ENCODE measurements around the gene MYO1D.
"Not testable (repeated sequence)": the region's sequence is repeated elsewhere in the genome, so short reads cannot be mapped to it uniquely, and the experiment has no call there.

MYO1D gene

GRCh38 chr17:32673964-32674363 lies 203.0 kb downstream of the MYO1D start:
- no peak for DNase-seq (ENCODE audit: low spot score)

DNA sequence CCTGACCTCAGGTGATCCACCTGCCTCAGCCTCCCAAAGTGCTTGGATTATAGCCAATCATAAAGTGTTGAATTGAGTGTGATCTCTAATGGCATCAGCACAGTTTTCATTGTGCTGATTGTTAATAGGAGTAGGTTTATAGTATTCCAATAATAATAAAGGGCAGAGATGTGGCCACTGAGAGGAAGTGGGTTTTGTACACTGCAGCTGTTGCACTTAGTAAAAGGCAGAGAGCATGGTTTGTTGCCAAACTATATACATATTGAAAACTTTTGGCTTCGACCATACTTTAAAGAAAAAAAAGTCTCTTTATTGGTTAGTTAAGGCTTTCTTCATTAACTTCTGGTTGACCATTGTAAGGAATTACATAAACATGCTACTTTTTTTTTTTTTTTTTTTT lies 204.2 kb downstream of the MYO1D start:
- no peak for DNase-seq (ENCODE audit: low spot score)

- no peak for DNase-seq (ENCODE audit: low spot score)
Observed at GRCh38 chr17:32671896-32672295, 205.0 kb downstream of the MYO1D start.

DNA sequence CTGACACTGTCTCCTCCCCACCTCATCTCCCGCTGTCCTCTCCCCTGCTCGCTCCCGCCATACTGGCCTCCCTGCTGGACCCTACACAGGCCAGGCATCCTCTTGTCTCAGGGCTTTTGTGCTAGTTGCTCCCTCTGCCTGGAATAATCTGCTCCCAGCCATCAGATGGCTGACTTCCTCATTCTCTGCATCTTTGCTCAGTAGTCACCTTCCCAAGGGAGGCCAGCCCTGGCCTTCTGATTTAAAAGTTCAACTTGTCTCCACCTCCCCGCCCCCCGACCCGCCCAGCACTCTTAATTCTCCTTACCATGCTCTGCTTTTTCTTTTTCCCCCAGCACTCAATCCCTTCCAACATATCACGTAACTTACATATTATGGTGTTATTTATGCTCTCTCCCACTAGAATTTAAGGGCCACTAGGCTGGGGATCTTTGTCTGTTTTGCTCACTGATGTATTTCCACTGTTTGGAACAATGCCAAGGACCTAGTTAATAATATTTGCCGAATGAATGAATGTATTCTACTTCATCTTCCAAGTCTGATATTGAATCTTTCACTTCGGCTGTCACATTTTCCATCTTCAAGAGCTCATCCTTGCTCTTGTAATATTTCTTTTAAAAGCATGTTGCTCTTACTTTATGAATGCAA lies 211.9 kb downstream of the MYO1D start:
- DNase-seq (ENCODE audit: low spot score): no peak

- DNase-seq (ENCODE audit: low spot score): no peak
Observed at GRCh38 chr17:32660496-32660985, 216.4 kb downstream of the MYO1D start.

- DNase-seq (ENCODE audit: low spot score): peak; percentile 50
Observed at GRCh38 chr17:32659419-32659842, 217.5 kb downstream of the MYO1D start.

DNA sequence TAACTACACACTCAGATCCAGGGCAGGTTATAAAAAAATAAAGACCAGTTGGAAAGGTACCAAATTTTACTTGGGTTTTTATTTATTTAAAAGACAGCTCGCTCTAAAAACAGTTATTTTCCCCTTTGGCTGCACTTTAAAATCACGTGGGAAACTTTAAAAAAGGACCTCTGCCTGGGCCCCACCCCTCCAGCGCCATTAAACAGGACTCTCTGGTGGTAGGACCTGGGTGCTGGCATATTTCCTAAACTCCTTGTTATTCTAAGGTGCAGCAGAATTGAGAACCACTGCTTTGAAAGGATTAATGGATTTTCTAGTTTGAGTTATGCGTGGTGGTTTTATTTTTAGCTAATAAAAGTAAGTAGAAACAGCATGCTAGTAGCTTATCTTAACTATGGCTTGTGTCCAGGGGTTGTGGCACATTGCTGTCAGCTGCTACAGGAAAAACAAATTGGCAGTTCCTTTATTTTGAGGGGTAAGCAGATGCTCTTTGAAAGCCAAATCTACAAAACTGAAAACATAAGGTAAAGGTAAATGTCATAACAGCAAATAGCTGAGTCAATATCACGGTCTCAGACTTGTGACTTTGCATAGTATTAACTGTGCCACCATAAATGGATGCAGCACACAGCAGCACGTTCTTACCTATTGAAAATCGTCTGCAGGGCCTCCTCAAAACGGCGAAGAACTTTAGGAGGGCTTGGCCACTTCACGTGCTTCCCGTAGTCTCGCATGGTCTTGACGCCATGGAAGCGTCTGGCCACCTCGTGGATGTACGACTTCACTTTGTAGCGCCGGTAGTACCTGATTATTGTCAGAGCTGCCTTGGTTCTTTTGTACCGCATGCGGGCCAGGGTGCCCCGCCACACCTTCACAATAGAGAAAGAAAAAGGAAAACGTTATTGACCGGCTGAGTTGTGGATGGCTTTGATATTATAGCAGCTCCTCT lies 218.2 kb downstream of the MYO1D start:
- no peak for DNase-seq (ENCODE audit: low spot score)

DNA sequence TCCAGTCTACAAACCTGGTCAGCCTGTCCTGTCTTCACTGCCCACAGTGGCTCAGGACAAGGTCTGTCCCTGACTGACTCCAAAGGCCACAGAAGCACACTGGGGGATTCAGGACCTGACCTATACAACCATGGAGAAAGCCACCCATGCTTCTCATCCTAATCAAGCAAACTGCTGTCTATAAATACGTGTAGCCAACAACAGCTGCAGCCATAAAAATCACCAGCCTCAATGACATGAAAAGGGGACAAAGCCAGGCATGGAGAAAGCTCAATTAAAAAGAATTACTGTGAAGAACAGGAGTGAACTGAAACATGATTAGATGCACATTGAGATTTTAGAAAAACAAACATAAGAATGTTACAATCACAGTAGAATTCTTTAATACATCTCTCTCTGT lies 220.0 kb downstream of the MYO1D start:
- no peak for DNase-seq (ENCODE audit: low spot score)

DNA sequence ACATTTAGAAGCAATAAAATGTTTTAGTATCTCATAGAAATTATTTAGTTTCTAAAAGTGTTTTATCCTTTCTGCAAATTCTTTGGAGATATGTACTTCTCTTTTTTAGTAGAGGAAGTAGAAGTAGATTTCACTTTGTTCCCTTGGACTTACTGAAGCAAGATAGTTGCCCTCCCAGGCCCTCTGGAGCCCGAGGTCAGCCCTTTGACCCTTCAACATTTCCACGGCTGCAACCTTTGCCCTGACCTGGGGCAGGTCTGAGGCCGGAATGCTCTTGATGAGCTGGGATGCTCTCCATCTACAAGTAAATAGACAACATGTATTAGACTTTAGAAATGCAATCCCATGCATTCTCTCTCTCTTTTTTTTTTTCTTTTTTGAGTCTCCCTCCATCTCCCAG lies 222.6 kb downstream of the MYO1D start:
- peak; percentile 6 for DNase-seq (ENCODE audit: low spot score)

GRCh38 chr17:32651084-32651483 lies 225.8 kb downstream of the MYO1D start:
- DNase-seq (ENCODE audit: low spot score): no peak

GRCh38 chr17:32648450-32648849 lies 228.5 kb downstream of the MYO1D start:
- DNase-seq (ENCODE audit: low spot score): no peak

DNA sequence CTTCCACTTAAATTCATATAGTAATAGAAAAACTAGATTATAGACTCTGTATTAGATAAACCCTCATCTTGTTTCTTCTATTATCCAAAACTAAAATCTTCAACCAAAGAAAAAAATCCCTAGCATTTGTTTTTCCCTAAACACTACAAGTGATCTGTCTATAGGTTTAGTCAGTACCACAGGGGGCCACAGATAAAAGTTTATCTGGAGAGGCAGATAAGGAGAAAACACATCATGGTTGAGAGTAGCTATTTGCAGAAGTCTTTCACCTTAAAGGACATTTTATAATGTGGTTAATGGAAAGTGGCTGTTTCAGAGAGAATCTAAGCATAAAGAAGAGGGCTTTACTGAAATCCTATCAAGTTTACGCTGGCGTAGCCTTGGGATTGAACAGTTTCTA lies 230.0 kb downstream of the MYO1D start:
- DNase-seq (ENCODE audit: low spot score): no peak

- not testable (repeated sequence) for DNase-seq (ENCODE audit: low spot score)
Observed at GRCh38 chr17:32641514-32641913, 235.4 kb downstream of the MYO1D start.

GRCh38 chr17:32636598-32637218 lies 240.2 kb downstream of the MYO1D start:
- no peak for DNase-seq (ENCODE audit: low spot score)

GRCh38 chr17:32634167-32634566 lies 242.8 kb downstream of the MYO1D start:
- no peak for DNase-seq (ENCODE audit: low spot score)

GRCh38 chr17:32631341-32632096 lies 245.4 kb downstream of the MYO1D start:
- no peak for DNase-seq (ENCODE audit: low spot score)

DNA sequence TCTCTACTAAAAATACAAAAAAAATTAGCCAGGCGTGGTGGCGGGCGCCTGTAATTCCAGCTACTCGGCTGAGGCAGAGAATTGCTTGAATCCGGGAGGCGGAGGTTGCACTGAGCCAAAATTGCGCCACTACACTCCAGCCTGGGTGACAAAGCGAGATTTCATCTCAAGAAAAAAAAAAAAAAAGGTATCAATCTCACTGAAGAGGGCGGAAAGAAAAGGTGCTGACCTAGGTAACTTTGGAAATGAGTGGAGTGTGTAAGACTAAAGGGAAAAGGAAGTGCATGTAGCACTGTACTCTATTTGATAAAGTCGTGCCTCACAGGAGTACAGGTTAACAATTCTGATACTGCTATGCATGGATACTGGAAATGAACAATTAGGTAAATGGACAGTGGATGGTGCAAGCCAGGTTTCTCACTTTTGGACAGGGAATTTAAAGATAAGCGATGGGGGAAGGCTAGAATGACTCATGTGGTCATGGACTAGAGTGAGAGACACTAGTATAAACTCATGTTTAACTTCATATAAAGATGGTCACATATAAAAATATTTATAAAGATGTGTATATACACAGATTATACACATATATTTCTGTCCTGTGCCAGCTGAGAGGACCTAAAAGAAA lies 247.2 kb downstream of the MYO1D start:
- no peak for DNase-seq (ENCODE audit: low spot score)

- DNase-seq (ENCODE audit: low spot score): no peak
Observed at GRCh38 chr17:32628271-32629044, 248.5 kb downstream of the MYO1D start.

DNA sequence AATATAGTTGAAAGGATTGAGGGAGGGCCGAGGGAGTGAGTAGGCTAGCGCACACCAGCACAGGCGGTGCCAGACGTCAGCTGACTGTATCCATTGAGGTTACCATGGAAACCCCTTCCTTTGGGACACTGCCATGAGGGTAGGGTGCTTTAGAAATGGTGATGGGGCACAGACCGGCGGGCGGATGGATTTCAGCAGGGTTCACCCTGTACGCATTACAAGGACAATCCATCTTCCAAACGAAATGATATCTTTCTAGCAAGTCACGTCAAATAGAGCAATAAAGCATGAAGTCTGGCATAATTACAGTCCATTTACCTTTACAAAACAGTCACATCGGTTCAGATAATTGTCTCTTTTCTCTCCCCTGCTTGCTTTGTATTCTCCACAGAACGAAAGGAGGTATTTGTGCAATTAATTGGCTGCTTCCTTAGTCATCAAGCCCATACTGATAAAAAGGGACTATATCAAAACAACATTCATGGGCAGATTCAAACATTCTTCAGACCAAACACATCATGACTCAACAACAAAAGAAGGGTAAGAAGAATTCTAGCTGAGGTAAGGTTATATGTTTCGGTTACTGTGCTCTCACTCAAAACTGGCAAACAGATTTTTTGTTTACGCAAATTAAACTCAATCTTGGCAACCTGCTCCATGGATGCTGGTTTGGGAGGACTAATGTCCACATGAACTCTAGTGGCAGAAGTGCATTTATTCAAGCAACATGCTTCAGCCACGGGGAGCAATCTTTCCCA lies 249.5 kb downstream of the MYO1D start:
- DNase-seq (ENCODE audit: low spot score): no peak

DNA sequence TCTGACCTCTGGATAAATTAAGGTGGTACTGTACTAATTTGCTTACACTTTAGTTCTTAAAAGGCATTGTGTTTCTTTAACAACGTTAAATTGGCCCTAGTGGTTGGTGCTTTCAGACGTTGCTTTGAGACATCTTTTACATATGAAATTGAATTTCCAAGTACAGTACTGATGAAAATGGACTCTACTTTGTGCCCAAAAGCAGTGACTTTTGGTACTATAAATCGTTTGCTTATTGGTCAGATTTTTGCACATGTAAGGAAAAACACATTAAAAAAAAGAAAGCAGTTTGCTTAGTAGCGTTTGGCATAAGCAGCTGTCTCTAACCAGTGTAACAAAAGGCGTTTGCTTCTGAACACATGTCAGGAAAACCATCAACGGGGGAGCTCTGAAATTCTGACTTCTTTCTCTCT lies 250.5 kb downstream of the MYO1D start:
- no peak for DNase-seq (ENCODE audit: low spot score)
